GM21723 (cell line): Measurements from ENCODE around the gene FXN.
"Not testable (repeated sequence)": the region's sequence is repeated elsewhere in the genome, so short reads cannot be mapped to it uniquely, and the experiment has no call there.

ENCODE experiments used
- ATAC-seq: cut with Tn5 transposase; IDR thresholded peaks from one replicate; pipeline ENCODE4 v1.9.1; 2021; ENCODE audit warnings: mild to moderate bottlenecking, moderate library complexity; ENCODE audit not compliant: unreplicated experiment

Gene FXN

GRCh38 chr9:69023650-69024049, 11.9 kb upstream of the FXN start:
- ATAC-seq = no peak

- peak; percentile 79 for ATAC-seq
Observed at GRCh38 chr9:69027355-69028097, 8.0 kb upstream of the FXN start.

DNA sequence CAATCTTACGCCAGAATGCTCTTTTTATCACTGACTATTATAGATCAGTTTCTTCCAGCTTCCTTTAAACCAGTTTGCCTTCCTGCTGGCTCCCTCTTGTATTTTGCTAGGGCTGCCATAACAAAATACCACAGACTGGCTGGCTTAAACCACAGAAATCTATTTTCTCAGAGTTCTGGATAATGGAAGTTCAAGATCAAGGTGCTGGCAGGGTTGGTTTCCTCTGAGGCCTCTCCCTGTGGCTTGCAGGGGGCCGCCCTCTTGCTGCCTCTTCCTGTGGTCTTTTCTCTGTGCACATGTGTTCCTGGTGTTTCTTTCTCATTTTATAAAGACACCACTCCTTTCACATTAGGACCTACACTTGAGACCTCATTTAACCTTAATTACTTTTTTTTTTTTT, 6.8 kb upstream of the FXN start:
- ATAC-seq = no peak

GRCh38 chr9:69029535-69029934, 6.0 kb upstream of the FXN start:
- no peak for ATAC-seq

DNA sequence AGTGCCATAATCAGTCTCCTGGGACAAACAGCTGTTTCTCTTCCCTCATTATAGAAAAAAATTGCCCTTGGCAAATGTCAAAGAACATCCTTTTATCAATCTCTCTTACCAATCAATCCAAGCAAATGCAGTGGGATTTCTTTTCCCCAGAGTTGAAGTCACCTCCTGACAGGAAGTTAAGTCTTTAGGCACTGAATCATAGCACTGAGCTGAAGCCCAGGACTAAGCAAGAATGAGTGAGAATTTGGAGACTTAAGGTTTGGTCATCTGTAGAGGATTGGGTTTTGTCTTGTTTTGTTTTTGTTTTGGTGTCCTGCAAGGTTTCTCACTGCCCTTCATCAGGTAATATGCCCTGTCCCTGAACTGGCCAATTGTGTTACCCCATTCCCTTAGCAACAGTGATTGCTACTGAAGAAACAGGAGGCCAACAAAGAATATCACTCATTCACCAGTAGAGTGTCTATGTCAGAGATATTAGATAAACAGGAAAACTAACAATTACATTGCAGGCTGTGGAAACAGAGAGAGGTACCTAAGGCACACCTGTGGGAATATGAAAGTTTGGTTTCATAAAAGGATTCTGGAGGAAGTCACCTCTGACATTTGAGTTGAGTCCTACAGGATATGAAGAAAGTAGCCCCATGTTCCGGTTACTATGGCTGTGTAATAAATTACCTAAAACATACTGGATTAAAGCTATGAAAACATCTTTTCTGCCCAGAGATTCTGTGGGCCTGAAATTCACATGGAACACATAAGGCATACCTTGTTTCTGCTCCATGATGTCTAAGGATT, 4.5 kb upstream of the FXN start:
- ATAC-seq = no peak

GRCh38 chr9:69034071-69034470, 1.5 kb upstream of the FXN start:
- ATAC-seq = no peak

GRCh38 chr9:69036309-69036708, 757 bp downstream of the FXN start:
- no peak for ATAC-seq

- ATAC-seq = no peak
Observed at GRCh38 chr9:69036799-69037198, 1.2 kb downstream of the FXN start.

DNA sequence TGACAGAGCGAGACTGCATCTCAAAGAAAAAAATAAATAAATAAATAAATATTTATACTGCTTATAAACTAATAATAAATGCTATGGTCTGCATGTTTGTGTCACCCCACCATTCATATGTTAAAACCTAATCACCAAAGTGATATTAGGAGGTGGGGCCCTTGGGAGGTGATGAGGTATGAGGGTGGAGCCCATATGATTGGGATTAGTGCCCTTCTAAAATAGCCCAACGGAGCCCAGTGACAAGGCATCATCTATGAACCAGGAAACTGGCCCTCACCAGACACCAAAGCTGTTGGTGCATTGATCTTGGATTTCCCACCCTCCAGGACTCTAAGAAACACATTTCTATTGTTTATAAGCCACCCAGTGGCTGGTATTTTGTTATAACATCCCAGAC, 5.1 kb downstream of the FXN start:
- ATAC-seq = no peak

GRCh38 chr9:69044240-69045219, 9.0 kb downstream of the FXN start:
- ATAC-seq = no peak

GRCh38 chr9:69045821-69046220, 10.3 kb downstream of the FXN start:
- no peak for ATAC-seq

GRCh38 chr9:69046723-69047122, 11.2 kb downstream of the FXN start:
- no peak for ATAC-seq

DNA sequence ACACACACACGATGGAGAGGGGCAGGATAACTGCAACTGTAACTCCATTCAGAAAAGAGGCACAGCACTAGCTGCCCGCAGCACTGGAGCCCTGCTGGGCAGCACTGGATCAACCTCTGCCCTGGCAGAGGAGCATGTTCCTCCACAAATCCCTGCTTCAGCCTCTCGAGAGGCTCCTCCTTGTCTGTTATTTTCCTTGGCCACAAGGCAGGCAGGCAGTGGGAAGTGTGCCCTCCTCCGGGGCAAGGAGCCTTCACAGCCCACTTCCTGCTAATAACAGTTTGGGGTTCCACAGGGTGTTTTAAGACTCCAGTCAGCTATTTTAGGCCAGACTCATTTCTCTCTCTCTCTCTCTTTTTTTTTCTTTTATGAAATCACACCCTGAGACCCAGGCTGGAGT, 11.8 kb downstream of the FXN start:
- ATAC-seq = no peak

DNA sequence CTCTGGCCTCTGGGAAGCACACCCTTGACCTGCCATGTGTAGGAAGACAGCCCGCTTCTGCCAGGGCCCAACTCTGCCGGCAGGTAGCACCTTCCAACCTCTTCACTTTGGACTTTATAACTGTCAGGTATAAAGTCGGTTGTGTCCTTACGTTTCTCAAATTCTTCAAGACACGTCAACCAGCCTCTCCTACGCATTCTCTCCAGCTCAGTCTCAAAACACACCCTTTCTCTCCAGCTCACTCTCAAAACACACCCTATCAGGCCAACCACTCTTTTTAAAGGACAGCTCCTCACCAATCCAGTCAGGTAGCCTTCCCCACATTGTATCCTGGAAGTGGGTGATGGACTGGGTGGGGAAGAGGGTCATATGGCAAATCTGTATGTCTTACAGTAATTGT, 13.5 kb downstream of the FXN start:
- no peak for ATAC-seq

DNA sequence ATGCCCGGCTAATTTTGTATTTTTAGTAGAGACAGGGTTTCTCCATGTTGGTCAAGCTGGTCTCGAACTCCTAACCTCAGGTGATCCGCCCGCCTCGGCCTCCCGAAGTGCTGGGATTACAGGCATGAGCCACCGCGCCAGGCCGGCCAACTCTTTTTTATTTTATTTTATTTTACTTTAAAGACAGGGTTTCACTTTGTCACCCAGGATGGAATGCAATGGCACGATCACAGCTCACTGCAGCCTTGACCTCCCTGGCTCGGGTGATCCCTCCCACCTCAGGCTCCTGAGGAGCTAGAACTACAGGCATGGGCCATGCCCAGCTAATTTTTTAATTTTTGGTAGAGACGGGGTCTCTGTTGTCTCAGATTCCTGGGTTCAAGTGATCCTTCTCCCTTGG, 15.4 kb downstream of the FXN start:
- ATAC-seq = not testable (repeated sequence)

DNA sequence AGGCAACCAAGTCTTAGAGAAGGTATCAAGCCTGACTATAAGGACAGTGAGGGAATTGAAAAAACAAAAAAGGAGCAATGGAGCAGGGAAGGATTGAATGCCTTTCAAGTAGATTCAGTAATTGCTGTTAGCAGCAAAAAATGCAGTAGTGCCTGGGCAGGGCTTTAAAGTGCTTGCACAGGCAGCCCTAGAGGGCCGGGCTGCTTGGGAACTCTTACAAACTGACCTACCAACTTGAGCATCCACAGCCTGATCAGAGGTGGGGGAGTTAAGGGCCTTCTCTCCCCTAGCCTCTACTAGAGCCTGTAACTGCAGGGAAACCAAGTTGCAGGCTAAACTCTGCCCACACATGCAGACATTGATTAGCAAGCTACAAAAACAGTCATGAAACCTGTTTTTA, 19.4 kb downstream of the FXN start:
- ATAC-seq = no peak

- ATAC-seq = no peak
Observed at GRCh38 chr9:69056191-69056815, 20.8 kb downstream of the FXN start.

GRCh38 chr9:69058101-69058500, 22.5 kb downstream of the FXN start:
- ATAC-seq = no peak

GRCh38 chr9:69060766-69061165, 25.2 kb downstream of the FXN start:
- ATAC-seq = no peak

- no peak for ATAC-seq
Observed at GRCh38 chr9:69062195-69062594, 26.6 kb downstream of the FXN start.

DNA sequence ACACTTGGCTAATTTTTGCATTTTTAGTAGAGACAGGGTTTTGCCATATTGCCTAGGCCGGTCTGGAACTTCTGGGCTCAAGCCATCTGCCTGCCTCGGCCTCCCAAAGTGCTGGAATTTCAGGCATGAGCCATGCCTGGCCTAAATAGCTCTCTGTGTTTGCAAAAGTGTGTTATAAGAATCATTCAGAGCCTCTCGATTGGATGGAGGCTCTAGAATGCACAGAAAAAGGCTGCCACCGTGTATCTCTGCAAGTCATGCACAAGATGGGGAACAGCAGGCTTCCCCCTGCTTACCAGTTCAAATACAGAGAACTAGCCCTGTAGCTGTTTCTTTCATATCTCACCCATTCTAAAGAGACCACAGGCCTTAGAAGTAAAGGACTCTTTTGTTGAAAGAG, 28.3 kb downstream of the FXN start:
- no peak for ATAC-seq
